Right renal cortex interstitium (tissue), 3 donors: Measurements from ENCODE around the gene CDHR1. TPM values are rescaled to one million over a fixed set of nuclear protein-coding genes. Genes with fewer than 3 reads are reported as not detected.

ENCODE experiments used
- DNase-seq, 3 donors: peaks; one replicate each; pipeline ENCODE4 v3.0.0-alpha.2; 2013; ENCODE audit warnings: low read depth in 3 of 3, low spot score in 2 of 3
- polyA plus RNA-seq, 3 donors: library from polyadenylated mRNA; unstranded; fragments of 120-200 nt; gene quantifications; one replicate each; pipeline ENCODE4 v1.2.1, GENCODE V29; 2013; ENCODE audit not compliant: insufficient read length in 3 of 3

The CDHR1 gene
- polyA plus RNA-seq, 3 donors: 0.53 to 0.72 (median 0.54) TPM

DNA sequence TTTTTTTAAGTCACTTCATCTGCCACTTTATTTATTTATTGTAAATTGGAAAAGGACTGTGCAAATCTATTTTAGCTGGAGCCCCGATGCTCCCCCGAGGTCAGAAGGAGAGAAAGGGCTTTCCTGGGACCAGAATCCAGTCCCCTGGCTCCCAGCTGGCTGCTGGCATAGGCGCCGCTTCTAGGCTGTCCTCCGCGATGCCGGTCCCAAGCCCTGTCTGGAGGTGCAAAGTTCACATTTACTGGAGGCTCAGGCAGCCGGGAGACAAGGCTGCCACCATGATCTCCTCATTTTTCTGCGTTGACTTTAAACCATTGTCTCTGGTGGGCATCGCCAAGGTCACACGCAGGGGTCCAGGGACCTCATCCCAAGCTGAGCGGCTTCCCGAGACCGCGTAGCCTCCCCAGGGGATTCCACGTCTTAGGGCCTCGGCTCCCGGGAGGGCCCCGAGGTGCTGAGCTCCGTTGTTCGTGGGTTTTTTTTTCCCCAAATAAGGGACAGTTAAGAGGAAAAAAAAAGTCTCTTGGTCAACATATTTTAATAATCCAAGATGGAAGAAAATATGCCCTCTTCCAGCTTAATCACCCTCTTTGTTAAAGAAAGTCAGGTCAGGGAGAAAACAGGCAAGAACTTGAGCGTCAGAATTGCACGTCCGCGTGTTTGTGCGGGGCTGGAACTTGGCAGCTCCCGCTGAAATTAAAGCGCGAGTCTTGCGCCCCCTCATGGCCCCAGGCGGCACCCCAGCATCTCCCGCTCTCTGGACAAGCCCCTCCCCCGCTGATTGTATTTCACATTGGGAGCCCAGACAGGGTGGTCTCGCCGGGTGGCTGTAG lies 62.4 kb downstream of the CDHR1 start:
- DNase-seq: peak in 1 of 3 donors; percentile 19

DNA sequence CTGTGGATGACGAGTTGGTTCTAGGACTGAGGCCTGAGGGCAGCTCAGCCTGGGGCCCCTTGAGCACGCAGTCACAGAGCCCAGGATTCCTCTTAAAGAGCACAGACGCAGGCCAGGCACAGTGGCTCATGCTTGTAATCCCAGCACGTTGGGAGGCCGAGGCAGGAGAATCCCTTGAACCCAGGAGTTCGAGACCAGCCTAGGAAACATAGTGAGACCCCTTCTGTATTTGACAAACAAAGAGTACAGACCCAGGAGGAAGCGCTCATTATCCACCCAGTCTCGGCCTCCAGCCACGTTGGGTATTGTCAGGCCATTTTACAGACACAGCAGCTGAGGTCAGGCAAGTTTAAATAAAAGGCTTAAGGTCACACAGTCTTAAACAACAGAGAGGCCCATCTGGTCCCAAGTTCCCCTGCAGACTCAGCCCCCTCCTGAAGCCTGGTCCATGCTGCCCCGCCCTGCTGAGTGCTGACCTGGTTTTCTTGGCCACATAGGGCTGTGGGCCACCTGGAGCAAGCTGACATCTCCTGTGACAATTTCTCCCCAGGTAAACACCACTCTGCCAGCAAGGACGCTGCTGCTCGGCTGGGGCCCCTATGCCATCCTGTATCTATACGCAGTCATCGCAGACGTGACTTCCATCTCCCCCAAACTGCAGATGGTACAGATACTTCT lies 63.1 kb downstream of the CDHR1 start:
- DNase-seq: no peak

DNA sequence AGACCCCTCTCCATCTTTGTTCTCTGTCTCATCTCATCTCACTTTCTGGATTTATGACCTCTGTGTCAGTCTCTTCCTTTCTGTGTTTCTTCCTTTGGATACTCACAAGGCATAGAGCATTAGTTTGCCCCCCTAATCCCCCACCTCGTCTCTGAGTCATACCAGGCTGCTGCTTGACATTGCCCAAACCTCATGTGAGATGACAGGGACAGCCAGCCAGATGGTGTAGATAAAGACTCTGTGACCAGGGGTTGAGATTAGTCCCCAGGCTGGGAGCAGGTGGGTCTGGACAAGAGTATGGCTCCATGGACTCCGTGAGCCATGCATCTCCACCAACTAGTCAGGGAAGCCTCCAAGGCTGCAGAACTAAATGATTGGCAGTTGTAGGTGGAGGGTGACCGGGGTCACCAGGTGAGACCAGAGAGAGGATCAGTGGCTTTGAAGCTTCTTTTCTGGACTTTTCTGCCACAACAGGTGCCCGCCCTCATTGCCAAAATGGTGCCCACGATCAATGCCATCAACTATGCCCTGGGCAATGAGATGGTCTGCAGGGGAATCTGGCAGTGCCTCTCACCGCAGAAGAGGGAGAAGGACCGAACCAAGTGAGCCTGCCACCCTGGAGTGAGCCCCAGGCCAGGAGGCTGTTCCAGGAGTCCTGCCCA lies 63.8 kb downstream of the CDHR1 start:
- no peak for DNase-seq

DNA sequence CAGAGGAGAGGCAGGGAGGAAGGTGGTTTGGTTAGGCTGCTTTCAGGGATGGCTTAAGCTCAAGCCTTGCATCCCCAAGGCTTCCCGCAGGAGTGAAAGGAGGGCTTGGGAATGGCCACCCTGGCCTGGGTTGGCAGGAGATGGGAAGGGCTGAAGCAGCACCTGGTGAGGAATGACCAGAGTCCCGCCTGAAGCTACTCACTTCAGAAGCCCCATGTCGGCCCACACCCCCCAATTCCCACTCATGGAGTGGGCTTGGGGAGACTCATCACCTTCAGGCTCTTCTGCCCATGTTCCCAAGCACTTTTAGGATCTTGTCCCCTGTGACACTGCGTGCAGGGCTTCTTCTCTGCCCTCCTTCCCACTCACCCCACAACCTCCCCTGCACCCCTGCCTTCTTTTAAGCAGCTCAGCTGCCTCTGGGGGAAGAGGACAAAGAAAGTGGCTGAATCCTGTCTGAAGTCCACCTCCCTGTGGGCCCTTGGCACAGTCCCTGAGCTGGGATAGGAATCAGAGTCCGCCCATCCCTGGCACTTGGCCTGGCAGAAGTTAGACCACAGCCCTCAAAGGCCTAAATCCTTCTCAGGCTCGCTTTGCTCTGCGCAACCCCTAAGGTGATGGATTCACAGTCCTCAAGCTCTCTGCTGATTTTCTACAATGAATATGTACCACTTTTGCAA lies 67.0 kb downstream of the CDHR1 start:
- no peak for DNase-seq

DNA sequence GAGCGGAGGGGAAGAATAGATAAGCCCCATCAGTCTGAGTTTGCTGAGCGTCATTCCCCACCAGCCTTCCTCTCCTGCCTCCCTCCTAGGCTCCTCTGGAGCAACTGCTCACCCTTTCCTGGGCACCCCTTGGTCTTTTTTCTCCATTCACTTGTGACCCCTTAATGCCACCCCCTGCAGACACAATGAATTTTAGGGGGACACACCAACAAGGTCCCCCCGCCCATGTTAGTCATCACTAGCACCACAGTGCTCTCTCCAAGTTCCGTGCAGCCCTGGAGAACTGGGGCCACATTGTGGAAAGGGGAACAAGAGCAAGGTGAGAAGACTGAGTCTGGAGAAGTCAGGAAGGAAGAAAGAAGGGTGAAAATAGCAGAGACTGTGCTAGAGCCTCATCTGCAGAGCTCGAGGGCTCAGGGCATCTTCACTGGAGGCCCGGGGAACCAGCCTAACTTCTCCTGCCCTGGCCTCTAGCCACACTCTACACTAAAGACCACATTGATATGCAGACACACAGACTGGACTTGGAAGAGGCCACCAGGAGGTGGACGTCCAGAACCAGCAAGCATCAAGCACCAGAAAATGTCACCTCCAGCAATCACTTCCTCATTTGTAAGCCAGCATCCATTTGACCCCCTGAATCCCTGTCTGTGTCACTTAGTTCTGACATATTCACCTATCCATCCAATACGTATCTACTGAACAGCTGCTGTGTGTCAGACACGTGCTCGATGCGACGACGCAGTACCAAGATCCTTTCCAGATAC lies 68.0 kb downstream of the CDHR1 start:
- DNase-seq: no peak

DNA sequence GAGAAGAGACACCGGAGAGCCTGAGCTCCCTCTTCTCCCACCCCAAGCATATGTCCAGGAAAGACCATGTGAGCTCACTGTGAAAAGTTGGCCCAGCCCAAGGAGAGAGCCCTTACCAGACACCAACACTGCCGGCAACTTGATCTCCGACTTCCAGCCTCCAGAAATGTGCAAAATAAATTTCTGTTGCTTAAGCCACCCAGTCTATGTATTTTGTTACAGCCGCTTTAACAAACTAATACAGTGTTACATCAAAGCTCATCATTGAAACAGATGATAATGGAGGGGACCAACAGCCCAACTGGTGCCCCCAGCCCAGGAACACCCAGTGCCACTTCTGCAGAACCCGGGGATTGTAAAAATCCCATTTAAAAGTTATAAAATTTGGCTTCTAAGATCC lies 69.4 kb downstream of the CDHR1 start:
- no peak for DNase-seq

DNA sequence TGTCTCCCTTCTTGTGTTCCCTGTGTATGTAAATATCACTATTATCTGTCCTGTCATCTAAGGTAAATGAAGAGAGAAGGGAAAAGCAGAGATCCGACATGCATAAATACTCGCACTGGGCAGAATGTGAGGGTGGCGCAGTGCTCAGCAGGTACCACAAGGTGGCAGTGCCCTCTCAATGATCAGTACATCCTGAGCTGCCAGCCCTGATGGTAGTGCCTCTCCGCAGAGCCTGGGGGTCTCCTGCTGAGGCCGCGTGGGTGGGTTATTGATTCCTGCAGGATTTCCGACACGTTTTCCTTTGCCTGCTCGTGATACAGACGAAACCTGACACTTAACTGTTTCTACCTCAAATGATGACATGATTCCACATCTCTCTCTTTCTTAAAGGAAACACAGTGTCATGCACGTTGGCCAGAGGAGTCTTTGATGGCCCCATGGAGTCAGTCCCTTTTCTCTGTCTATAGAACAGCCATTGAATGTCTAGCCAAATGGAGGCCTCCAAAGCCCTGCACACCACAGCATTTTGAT lies 70.3 kb downstream of the CDHR1 start:
- peak in 2 of 3 donors; percentile 17 to 27 for DNase-seq

DNA sequence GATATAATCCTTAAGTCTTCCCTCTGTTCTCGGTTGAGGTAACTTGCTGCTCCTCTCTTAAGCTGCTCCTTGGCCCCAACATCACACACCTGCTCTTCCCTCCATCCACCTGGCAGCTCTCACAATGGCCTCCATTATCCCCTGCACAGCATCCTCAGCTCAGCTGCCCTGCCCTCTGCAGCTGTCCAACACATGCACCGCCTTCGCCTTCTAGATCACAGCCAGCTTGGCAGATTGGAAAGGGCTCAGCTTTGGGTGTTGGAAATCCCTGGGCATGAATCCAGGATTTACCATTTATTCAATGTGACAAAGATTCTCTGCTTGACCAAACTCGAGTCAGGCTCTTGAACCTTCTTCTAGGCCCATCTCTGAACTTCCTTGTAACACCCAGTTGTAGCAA lies 71.1 kb downstream of the CDHR1 start:
- DNase-seq: no peak

DNA sequence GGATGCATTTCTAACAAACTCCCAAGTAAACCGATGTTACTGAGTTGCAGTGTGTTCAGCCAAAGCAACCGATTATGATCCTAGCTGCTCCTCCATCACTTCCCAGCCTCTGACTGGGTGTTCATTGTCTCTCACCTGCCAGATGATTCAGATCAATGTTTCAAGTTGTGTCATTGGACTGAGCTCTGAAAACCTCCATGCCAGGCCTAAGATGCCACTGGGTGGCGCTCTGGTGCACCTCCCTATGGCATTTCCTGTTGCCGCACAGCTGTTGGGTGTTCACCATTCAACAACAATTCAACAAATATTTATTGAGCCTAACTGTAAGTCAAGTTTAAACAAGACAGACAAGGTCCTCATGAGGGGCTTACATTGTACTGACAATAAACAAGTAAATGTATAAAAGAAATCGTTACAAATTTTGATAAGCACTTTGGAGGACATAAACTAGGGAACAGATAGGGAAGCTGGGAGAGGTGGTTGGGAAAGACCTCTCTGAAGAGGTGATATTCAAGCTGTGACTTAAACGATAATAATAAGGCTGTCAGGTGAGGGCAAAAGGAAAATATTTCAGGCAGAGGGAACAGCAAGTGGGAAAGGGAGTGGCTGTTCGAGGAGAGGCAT lies 73.3 kb downstream of the CDHR1 start:
- no peak for DNase-seq

DNA sequence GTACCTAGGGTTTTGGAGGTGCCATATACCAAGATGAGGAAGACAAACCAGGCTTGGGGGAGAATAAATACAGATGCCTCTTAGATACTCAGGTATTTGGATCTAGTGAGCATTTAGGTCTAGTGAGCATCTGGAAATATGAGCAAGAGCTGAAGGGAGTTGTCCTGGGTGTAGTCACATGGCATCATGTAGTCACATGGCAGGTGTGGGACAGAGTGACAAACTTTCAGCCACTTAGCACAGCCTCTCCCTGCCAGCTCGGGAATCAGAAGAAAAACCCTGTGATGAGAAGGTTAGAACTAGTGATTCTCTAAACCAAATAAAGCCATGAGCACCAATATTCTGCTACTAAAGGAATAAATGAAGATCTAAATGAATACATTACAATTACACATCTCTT lies 74.8 kb downstream of the CDHR1 start:
- no peak for DNase-seq

Other genes with a start within 250 kb of the CDHR1 start
- 100 to 1,000 TPM; 186 to 196 (median 195) TPM for gene GHITM, start 55.0 kb upstream of the CDHR1 start, polyA plus RNA-seq
- gene GPR15LG, start 20.7 kb upstream of the CDHR1 start, polyA plus RNA-seq: under 1 TPM in 2 of 3 donors, not detected in 1; 0.36 to 0.76 TPM
- gene LRIT2, start 31.0 kb downstream of the CDHR1 start, polyA plus RNA-seq: not detected
- gene LRIT1, start 47.0 kb downstream of the CDHR1 start, polyA plus RNA-seq: not detected
- gene RGR, start 50.5 kb downstream of the CDHR1 start, polyA plus RNA-seq: not detected
- gene CCSER2, start 134.1 kb downstream of the CDHR1 start, polyA plus RNA-seq: 10 to 100 TPM; 30.9 to 34.3 (median 31.6) TPM